ENCODE data around the gene SBF2.

The SBF2 gene

GRCh38 chr11:9799886-9800285 is 494.1 kb downstream of the SBF2 start:
- H3K9me3 ChIP-seq (ENCODE audit: control insufficient read depth, low read length): no peaks in the 10 kb centered on the region
- no peak overlapping the region for H3K27ac ChIP-seq (ENCODE audit: low read length, poor library complexity, severe bottlenecking)
- peak overlapping the region in 1 of 2 experiments; percentile 52 for H3K18ac ChIP-seq (ENCODE audit: low read depth in 1 of 2, low read length in 2 of 2)
- peak overlapping the region; percentile 48 for H2BK15ac ChIP-seq (ENCODE audit: low read depth, poor library complexity, severe bottlenecking)
- H2BK120ac ChIP-seq (ENCODE audit: low read depth, low read length): no peak overlapping the region
- H2AFZ ChIP-seq (ENCODE audit: low read depth, low read length): no peak overlapping the region
- H3K23ac ChIP-seq (ENCODE audit: low read length in 2 of 2): no peak overlapping the region
- no peak overlapping the region for H2AK5ac ChIP-seq (ENCODE audit: low read length, severe bottlenecking)
- H2BK5ac ChIP-seq (ENCODE audit: low read depth, low read length, poor library complexity, severe bottlenecking): no peak overlapping the region
- peaks cover 3 to 25% of the 10 kb centered on the region in 2 experiments for H3K36me3 ChIP-seq (ENCODE audit: control insufficient read depth in 1 of 2, insufficient read depth in 2 of 2, low read depth in 1 of 2, low read length in 2 of 2)
- H3K27me3 ChIP-seq (ENCODE audit: control insufficient read depth in 1 of 2, insufficient read depth in 1 of 2, low read length in 2 of 2): no peaks in the 10 kb centered on the region
- H3K4me2 ChIP-seq (ENCODE audit: low read length, poor library complexity, severe bottlenecking): no peak overlapping the region
- 89% methylated on average over 3 of the region's 3 CpGs for WGBS
- peak overlapping the region in 1 of 2 experiments; percentile 28 for H3K4ac ChIP-seq (ENCODE audit: low read depth in 1 of 2, low read length in 2 of 2)
- H4K8ac ChIP-seq (ENCODE audit: low read length): peak overlapping the region; percentile 23
- H2BK12ac ChIP-seq (ENCODE audit: low read length in 2 of 2): no peak overlapping the region
- peaks cover 1% of the 10 kb centered on the region for H3K79me1 ChIP-seq (replicated peaks; ENCODE audit: low read length, poor library complexity, severe bottlenecking)
- no peak overlapping the region for H3K4me3 ChIP-seq (ENCODE audit: insufficient read depth in 1 of 2, low read depth in 1 of 2, low read length in 2 of 2)
- H4K91ac ChIP-seq (ENCODE audit: low read length): no peak overlapping the region
- H3K9ac ChIP-seq (ENCODE audit: low read length): peak overlapping the region; percentile 31
- no peak overlapping the region for H3K14ac ChIP-seq (ENCODE audit: low read length in 2 of 2)
- DNase-seq: no peak
- no peaks in the 10 kb centered on the region for H3K4me1 ChIP-seq (ENCODE audit: control insufficient read depth, insufficient read depth, low read depth, low read length)

DNA sequence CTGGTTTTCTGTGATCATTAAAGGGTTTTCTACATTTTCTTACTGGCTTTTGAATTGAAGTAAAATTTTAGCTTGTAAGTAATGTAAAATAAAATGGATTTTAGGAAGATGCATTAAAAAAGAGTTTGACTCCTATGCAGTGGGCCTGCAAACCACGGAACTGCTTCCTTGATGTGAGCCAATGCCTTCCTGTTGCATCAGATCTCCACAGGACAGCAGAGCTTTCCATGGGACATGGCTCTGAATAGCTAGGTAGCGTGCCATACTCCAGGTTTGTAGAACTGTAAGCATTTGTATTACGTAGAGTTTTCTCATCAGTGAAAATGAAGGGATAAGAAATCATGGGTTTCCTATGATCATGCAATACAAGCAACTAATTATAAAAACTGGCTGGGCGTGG is 496.7 kb downstream of the SBF2 start:
- Histone ChIP-seq H2BK15ac (ENCODE audit: low read depth, poor library complexity, severe bottlenecking) (no peak overlapping the region), H4K91ac (ENCODE audit: low read length) (no peak overlapping the region), H4K8ac (ENCODE audit: low read length) (no peak overlapping the region), H2BK5ac (ENCODE audit: low read depth, low read length, poor library complexity, severe bottlenecking) (no peak overlapping the region), H3K27ac (ENCODE audit: low read length, poor library complexity, severe bottlenecking) (no peak overlapping the region), H3K18ac (ENCODE audit: low read depth in 1 of 2, low read length in 2 of 2) (peak overlapping the region in 1 of 2 experiments; percentile 89), H2AFZ (ENCODE audit: low read depth, low read length) (no peak overlapping the region), H3K27me3 (ENCODE audit: control insufficient read depth in 1 of 2, insufficient read depth in 1 of 2, low read length in 2 of 2) (no peaks in the 10 kb centered on the region), H3K79me1 (replicated peaks; ENCODE audit: low read length, poor library complexity, severe bottlenecking) (peaks cover 1% of the 10 kb centered on the region), H3K36me3 (ENCODE audit: control insufficient read depth in 1 of 2, insufficient read depth in 2 of 2, low read depth in 1 of 2, low read length in 2 of 2) (peaks cover 8 to 44% of the 10 kb centered on the region in 2 experiments), H2BK120ac (ENCODE audit: low read depth, low read length) (no peak overlapping the region), H3K9ac (ENCODE audit: low read length) (peak overlapping the region; percentile 58), H3K23ac (ENCODE audit: low read length in 2 of 2) (no peak overlapping the region), H3K9me3 (ENCODE audit: control insufficient read depth, low read length) (no peaks in the 10 kb centered on the region), H2BK12ac (ENCODE audit: low read length in 2 of 2) (no peak overlapping the region), H3K4ac (ENCODE audit: low read depth in 1 of 2, low read length in 2 of 2) (no peak overlapping the region), H3K4me2 (ENCODE audit: low read length, poor library complexity, severe bottlenecking) (no peak overlapping the region), H3K4me3 (ENCODE audit: insufficient read depth in 1 of 2, low read depth in 1 of 2, low read length in 2 of 2) (no peak overlapping the region), H3K14ac (ENCODE audit: low read length in 2 of 2) (no peak overlapping the region), H3K4me1 (ENCODE audit: control insufficient read depth, insufficient read depth, low read depth, low read length) (no peaks in the 10 kb centered on the region), H2AK5ac (ENCODE audit: low read length, severe bottlenecking) (no peak overlapping the region)
- DNase-seq: no peak
- WGBS: 98% methylated on average over 4 of the region's 4 CpGs

- H2BK12ac ChIP-seq (ENCODE audit: low read length in 2 of 2): peak overlapping the region in 1 of 2 experiments; percentile 15
- 96% methylated on average over 5 of the region's 5 CpGs for WGBS
- H3K4me3 ChIP-seq (ENCODE audit: insufficient read depth in 1 of 2, low read depth in 1 of 2, low read length in 2 of 2): no peak overlapping the region
- H3K27ac ChIP-seq (ENCODE audit: low read length, poor library complexity, severe bottlenecking): no peak overlapping the region
- no peaks in the 10 kb centered on the region for H3K9me3 ChIP-seq (ENCODE audit: control insufficient read depth, low read length)
- no peak overlapping the region for H2BK120ac ChIP-seq (ENCODE audit: low read depth, low read length)
- H3K79me1 ChIP-seq (replicated peaks; ENCODE audit: low read length, poor library complexity, severe bottlenecking): peaks cover 1% of the 10 kb centered on the region
- peaks cover 8 to 46% of the 10 kb centered on the region in 2 experiments for H3K36me3 ChIP-seq (ENCODE audit: control insufficient read depth in 1 of 2, insufficient read depth in 2 of 2, low read depth in 1 of 2, low read length in 2 of 2)
- peak overlapping the region; percentile 39 for H2AK5ac ChIP-seq (ENCODE audit: low read length, severe bottlenecking)
- peak overlapping the region; percentile 58 for H3K9ac ChIP-seq (ENCODE audit: low read length)
- H2BK15ac ChIP-seq (ENCODE audit: low read depth, poor library complexity, severe bottlenecking): no peak overlapping the region
- no peak overlapping the region for H3K4me2 ChIP-seq (ENCODE audit: low read length, poor library complexity, severe bottlenecking)
- no peaks in the 10 kb centered on the region for H3K27me3 ChIP-seq (ENCODE audit: control insufficient read depth in 1 of 2, insufficient read depth in 1 of 2, low read length in 2 of 2)
- no peak overlapping the region for H4K8ac ChIP-seq (ENCODE audit: low read length)
- H3K18ac ChIP-seq (ENCODE audit: low read depth in 1 of 2, low read length in 2 of 2): peak overlapping the region in 1 of 2 experiments; percentile 17
- no peaks in the 10 kb centered on the region for H3K4me1 ChIP-seq (ENCODE audit: control insufficient read depth, insufficient read depth, low read depth, low read length)
- no peak overlapping the region for H2BK5ac ChIP-seq (ENCODE audit: low read depth, low read length, poor library complexity, severe bottlenecking)
- H4K91ac ChIP-seq (ENCODE audit: low read length): no peak overlapping the region
- no peak overlapping the region for H3K23ac ChIP-seq (ENCODE audit: low read length in 2 of 2)
- H3K14ac ChIP-seq (ENCODE audit: low read length in 2 of 2): no peak overlapping the region
- no peak for DNase-seq
- H2AFZ ChIP-seq (ENCODE audit: low read depth, low read length): no peak overlapping the region
- no peak overlapping the region for H3K4ac ChIP-seq (ENCODE audit: low read depth in 1 of 2, low read length in 2 of 2)
Observed at GRCh38 chr11:9796854-9797253, 497.2 kb downstream of the SBF2 start.

DNA sequence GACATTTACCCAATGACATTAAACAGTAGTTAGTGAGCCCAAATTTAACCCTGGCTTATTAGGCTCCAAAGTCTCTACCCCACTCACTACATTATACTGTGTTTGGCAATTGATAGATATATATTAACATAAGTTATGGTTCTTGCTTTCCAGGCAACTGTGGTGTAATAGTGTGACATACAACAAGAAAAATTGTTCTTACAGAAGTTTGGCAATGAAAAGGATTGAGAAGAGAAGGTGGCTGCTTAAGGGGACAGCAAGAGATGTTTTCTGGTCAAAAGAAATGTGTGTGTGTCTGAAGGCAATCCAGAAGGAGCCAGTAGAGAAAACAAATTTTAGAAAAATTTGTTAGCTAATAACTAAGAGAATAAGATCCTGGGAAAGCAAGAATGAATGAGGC is 497.8 kb downstream of the SBF2 start:
- Histone ChIP-seq H3K36me3 (ENCODE audit: control insufficient read depth in 1 of 2, insufficient read depth in 2 of 2, low read depth in 1 of 2, low read length in 2 of 2) (peaks cover 8 to 50% of the 10 kb centered on the region in 2 experiments), H3K18ac (ENCODE audit: low read depth in 1 of 2, low read length in 2 of 2) (no peak overlapping the region), H2BK15ac (ENCODE audit: low read depth, poor library complexity, severe bottlenecking) (no peak overlapping the region), H3K4me1 (ENCODE audit: control insufficient read depth, insufficient read depth, low read depth, low read length) (no peaks in the 10 kb centered on the region), H3K4ac (ENCODE audit: low read depth in 1 of 2, low read length in 2 of 2) (no peak overlapping the region), H2BK5ac (ENCODE audit: low read depth, low read length, poor library complexity, severe bottlenecking) (no peak overlapping the region), H3K79me1 (replicated peaks; ENCODE audit: low read length, poor library complexity, severe bottlenecking) (peaks cover 3% of the 10 kb centered on the region), H2AK5ac (ENCODE audit: low read length, severe bottlenecking) (no peak overlapping the region), H3K9me3 (ENCODE audit: control insufficient read depth, low read length) (no peaks in the 10 kb centered on the region), H2BK120ac (ENCODE audit: low read depth, low read length) (no peak overlapping the region), H3K23ac (ENCODE audit: low read length in 2 of 2) (no peak overlapping the region), H3K14ac (ENCODE audit: low read length in 2 of 2) (no peak overlapping the region), H3K9ac (ENCODE audit: low read length) (peak overlapping the region; percentile 56), H3K4me3 (ENCODE audit: insufficient read depth in 1 of 2, low read depth in 1 of 2, low read length in 2 of 2) (no peak overlapping the region), H2BK12ac (ENCODE audit: low read length in 2 of 2) (no peak overlapping the region), H4K8ac (ENCODE audit: low read length) (no peak overlapping the region), H2AFZ (ENCODE audit: low read depth, low read length) (no peak overlapping the region), H3K27me3 (ENCODE audit: control insufficient read depth in 1 of 2, insufficient read depth in 1 of 2, low read length in 2 of 2) (no peaks in the 10 kb centered on the region), H3K27ac (ENCODE audit: low read length, poor library complexity, severe bottlenecking) (no peak overlapping the region), H3K4me2 (ENCODE audit: low read length, poor library complexity, severe bottlenecking) (no peak overlapping the region), H4K91ac (ENCODE audit: low read length) (no peak overlapping the region)
- DNase-seq: no peak

Data from mesenchymal stem cell (in vitro differentiated cells and primary cell).